GM12872 (cell line): ENCODE results near the gene KSR1.

Experiments used
- TF ChIP-seq, protein P1 (sequence below): IDR thresholded peaks from 3 replicates; pipeline ENCODE4 v1.5.1; 2011; ENCODE audit warnings: low read depth, mild to moderate bottlenecking, low read length, moderate library complexity; ENCODE audit not compliant: insufficient read depth

Gene KSR1

DNA sequence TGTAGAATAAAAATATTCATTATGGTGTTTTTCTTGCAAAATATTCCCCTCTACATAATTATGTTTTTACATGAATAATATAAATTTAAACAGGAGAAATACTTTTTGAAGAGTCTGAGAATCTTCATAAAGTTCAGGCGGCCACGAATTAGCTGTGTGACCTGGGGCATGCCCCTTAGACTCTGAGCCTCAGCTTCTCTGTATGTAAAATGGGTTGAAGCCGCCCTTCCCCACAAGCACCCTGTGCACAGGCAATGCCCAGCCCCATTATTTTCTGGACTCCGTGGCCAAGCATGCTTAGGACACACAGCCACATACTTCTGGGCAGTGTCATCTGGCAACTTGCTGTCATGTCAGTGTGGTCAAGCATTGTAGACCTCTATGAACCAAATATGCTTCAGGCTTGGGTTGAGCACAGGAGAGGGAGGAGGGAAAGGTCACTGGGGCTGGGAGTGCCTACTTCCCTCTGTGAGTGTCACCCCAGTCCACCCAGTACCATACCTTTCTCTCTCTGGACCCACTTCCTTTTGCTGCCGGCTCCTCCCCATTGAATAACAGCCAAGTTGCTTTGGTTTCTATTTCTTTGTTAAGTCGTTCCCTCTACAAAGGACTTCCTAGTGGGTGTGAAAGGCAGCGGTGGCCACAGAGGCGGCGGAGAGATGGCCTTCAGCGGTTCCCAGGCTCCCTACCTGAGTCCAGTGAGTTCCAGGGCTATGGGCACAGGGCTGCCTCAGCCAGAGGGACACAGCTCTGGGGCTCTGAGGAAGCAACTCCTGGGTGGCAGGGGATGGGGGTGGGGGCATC lies 174.6 kb downstream of the KSR1 start, which contains the start of gene LGALS9:
LGALS9 (plus strand) TSS at position 582 of the 804 bp plus-strand sequence; CDS start at position 660, 78 bp downstream.
- TF ChIP-seq, protein P1, sequence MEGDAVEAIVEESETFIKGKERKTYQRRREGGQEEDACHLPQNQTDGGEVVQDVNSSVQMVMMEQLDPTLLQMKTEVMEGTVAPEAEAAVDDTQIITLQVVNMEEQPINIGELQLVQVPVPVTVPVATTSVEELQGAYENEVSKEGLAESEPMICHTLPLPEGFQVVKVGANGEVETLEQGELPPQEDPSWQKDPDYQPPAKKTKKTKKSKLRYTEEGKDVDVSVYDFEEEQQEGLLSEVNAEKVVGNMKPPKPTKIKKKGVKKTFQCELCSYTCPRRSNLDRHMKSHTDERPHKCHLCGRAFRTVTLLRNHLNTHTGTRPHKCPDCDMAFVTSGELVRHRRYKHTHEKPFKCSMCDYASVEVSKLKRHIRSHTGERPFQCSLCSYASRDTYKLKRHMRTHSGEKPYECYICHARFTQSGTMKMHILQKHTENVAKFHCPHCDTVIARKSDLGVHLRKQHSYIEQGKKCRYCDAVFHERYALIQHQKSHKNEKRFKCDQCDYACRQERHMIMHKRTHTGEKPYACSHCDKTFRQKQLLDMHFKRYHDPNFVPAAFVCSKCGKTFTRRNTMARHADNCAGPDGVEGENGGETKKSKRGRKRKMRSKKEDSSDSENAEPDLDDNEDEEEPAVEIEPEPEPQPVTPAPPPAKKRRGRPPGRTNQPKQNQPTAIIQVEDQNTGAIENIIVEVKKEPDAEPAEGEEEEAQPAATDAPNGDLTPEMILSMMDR = no peak

DNA sequence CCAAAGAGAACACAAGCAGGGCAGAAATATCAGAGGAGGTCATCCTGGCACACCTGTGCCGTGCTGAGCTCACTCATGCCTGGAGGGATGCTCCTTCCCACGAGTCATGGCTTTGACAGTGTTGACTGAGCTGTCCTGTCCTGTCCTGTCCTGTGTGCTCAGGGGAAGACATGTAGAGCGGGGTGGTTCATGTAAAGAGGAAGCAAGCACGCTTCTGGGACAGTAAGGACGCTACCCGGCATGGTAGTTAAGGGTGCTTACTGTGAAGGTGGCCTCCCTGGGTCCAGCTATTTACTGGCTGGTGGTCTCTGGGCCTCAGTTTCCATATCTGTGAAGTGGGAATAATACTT lies 175.1 kb downstream of the KSR1 start:
- TF ChIP-seq, protein P1 = no peak

DNA sequence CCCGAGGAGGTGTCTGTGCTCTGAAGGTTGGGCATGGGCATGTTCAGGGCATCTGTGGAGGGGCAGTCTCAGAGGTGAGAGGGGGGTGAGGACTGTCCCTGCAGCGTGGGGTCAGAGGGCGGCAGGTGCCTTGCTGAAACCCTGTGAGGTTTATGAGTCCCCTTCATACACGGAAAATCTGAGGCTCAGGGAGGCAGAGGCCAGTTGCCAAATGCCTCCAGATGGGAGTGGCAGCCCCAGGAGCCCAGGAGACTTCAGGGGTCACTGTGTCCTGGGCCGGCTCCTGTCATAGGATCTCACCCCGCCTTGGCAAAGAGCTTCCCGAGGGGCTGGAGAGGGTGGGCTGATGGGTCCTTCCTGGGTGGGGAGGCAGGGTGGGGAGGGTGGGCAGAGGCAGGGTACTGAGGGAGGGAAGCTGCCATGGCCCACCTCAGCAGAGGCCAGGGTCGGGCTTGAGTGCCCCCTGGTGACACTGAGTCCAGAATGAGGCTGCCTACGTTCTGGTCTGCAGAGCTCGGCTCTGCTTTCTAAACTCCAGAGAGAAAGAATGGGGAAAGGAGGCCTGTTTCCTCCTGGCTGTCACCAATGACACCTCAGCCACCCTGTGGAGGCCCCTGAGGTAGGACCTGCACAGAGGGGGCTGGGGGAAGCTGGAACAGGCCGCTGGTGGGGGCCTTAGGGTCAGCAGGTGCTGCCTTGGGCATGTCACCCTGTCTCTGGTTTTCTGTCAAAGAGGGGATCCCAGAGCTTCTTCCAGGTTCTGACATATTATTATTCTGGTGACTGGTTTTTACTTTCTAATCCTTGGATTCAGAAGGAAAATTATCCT lies 175.9 kb downstream of the KSR1 start:
- TF ChIP-seq, protein P1 = peak; percentile 40

DNA sequence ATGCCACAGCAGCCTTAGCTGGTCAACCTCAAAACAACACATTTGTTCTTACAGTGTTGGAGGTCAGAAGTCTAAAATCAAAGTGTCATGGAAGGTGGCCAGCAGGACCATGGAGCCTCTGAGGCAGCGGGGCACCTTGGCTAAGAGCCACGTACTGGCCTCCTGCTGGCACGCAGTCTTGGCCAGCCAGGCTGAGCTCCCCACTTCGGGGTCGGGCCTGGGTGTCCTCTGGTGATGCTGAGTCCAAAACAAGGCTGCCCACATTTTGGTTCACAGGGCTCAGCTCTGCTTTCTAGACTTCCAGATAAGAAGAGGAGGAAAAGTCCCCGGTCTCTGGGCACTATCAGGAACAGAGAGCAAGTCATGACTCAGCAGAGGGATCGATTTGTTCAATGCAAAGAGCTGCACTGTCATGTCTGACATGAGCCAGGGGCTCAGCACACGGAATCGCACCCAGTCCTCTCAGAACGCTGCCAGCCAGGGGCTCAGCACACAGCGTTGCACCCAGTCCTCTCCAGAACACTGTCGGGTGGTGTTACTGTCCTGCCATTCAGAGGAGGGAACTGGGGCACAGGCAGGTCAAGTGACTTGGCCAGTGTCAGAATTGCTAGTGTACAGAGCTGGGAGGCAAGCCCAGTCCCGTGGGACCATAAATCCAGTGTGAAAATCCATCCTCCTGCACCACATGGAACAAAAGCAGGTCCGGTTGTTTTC lies 177.2 kb downstream of the KSR1 start:
- TF ChIP-seq, protein P1 = no peak

DNA sequence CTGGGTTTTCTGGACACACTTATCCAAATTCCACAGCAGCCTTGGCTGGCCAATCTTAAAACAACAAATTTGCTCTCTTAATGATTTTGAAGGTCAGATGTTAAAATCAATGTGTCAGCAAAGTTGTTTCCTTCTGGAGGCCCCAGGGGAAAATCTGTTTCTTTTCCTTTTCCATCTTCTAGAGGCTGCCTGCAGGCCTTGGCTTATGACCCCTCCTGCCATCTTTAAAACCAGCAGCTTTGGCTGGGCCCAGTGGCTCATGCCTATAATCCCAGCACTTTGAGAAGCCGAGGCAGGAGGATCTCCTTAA lies 177.7 kb downstream of the KSR1 start:
- TF ChIP-seq, protein P1 = no peak

DNA sequence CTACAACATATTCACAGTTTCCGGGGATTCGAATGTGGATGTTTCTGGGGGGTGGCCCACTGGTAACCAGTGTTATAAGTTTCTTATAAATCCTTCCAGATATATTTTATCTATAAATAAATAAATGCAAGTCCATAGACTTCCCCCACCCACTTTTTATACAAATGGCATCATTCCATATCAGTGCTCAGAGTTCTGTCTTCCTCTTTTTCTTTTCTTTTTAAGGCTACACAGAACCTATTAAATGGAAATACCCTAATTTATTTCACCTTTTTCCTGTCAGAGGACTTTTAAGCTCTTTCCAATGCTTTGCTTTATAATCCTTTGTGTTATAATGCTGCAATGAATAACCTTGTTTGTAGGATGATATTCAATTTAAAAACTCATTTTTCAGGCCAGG lies 178.5 kb downstream of the KSR1 start:
- TF ChIP-seq, protein P1 = no peak

DNA sequence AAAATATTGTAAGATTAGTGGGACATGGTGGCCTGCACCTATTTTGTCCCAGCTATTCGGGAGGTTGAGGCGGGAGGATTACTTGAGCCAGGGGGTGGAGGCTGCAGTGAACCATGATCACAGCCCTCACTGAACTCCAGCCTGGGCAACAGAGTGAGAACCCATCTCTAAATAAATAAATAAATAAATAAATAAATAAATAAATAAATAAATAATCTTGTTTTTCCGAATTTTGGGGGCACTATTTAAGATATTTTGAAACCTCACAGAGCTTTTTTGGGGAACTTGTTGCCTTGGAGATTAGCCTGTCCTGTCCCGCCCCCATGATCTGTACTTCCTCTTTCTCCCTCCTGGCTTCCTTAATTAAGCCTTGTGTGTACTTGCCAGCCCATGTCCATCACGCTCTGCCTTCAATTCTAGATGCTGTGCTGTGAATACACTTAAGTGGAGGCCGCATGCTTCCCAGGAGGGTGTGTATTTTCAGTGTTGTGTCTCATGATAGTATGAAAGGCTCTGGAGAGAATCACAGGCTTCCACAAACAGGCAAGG lies 179.1 kb downstream of the KSR1 start:
- TF ChIP-seq, protein P1 = no peak
